DMS153 treated with DMSO at 0.1 percent for 48 hours (cell line): Measurements from ENCODE around the gene SMG5.
"Not testable (repeated sequence)": the region's sequence is repeated elsewhere in the genome, so short reads cannot be mapped to it uniquely, and the experiment has no call there.

Experiments used
- DNase-seq: peaks from one replicate; lab custom pipeline; 2025; ENCODE audit not compliant: unreplicated experiment; lab: John Stamatoyannopoulos, UW

Gene SMG5

DNA sequence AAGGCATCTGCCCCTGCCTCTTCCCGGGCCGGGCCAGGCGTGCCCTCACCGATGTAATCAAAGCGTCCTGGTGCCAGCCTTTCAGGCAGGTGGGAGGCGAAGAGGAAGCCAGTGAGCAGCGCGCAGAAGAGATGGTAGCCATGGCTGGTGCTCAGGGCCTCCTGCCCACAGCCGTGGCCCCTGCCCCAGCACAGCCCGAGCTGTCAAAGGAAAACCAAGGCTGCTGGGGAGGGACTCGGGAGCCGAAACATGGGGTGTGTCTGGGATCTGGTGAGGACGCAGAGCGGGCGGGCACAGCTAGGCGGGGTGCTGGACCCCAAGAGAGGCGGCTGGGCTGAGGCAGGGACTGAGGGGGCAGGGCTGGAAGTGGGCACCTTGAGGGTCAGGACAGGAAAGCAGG is 37.9 kb downstream of the SMG5 start:
- DNase-seq = no peak

DNA sequence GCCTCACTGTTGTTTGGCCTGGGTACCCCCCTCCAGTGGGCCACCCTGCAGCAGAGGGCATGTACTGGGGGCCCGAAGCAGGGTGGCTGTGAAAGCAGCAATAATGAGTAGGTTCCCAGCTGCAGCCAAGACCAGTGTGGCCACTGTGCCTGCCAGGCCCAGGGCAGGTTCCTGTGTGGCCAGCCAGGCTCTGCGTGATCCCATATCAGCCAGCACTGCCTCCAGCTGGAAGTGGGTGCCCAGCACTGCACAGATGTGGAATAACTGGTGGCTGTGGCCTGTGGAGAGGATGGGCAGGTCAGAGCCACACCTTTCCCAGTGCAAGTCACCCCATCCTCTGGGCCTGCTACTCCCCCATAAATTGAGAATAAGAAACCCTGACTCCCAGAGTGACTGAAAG is 38.5 kb downstream of the SMG5 start:
- DNase-seq = no peak

DNA sequence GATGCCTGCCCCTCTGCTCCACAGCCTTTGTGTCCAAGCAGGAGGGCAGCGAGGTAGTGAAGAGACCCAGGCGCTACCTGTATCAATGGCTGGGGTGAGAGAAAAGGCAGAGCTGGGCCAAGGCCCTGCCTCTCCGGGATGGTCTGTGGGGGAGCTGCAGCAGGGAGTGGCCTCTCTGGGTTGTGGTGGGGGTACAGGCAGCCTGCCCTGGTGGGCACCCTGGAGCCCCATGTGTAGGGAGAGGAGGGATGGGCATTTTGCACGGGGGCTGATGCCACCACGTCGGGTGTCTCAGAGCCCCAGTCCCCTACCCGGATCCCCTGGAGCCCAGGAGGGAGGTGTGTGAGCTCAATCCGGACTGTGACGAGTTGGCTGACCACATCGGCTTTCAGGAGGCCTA is 39.9 kb downstream of the SMG5 start:
- no peak for DNase-seq

DNA sequence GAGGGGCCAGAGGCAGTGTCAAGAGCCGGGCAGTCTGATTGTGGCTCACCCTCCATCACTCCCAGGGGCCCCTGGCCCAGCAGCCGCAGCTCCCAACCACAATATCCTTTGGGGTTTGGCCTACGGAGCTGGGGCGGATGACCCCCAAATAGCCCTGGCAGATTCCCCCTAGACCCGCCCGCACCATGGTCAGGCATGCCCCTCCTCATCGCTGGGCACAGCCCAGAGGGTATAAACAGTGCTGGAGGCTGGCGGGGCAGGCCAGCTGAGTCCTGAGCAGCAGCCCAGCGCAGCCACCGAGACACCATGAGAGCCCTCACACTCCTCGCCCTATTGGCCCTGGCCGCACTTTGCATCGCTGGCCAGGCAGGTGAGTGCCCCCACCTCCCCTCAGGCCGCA is 40.7 kb downstream of the SMG5 start, which contains the start of gene BGLAP:
TSS of gene BGLAP (plus strand) at position 259 of the 400 bp plus-strand sequence. CDS start at position 307, 48 bp downstream.
- no peak for DNase-seq

DNA sequence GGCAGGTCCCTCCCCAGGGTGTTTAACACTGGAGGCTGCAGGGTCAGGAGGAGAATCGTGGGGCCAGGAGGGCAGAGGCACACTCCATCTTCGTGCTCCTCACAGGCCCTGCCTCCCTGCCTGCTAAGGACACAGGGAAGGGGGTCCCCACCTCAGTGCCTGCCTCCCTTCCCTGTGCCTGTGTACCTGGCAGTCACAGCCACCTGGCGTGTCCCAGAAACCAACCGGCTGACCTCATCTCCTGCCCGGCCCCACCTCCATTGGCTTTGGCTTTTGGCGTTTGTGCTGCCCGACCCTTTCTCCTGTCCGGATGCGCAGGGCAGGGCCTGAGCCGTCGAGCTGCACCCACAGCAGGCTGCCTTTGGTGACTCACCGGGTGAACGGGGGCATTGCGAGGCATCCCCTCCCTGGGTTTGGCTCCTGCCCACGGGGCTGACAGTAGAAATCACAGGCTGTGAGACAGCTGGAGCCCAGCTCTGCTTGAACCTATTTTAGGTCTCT is 41.3 kb downstream of the SMG5 start:
- no peak for DNase-seq

DNA sequence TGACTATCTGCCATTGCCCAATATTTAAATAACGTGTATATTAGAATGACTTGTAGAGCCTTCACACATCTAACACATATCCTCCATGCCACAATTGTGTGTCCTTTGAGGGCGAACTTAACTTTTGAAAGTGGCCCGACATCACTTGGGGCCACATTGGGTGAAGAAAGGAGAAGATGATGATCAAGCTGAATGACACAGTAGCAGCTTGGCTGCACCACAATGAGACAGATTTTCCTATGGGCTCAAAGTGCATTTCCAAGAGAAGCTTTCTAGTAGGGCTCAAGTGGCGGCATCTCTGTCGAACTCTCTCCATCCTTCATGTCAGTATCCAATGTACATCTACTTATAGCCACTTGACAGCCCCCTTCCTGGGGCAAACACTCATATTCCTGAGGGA is 44.4 kb downstream of the SMG5 start:
- DNase-seq = no peak

DNA sequence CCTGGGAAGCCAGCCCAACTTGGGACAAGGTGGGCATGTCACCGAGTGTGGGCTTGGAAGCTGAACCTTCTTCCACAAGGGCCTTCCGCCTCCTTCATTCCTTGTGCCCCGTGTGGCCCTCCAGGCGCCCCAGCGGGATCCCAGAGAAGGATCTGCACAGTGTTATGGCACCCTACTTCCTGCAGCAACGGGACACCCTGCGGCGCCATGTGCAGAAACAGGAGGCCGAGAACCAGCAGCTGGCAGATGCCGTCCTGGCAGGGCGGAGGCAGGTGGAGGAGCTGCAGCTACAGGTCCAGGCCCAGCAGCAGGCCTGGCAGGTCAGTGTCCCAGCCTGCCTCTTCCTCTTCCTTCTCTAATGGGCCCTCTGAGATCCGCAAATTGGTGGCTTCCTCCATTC is 46.5 kb downstream of the SMG5 start:
- no peak for DNase-seq

DNA sequence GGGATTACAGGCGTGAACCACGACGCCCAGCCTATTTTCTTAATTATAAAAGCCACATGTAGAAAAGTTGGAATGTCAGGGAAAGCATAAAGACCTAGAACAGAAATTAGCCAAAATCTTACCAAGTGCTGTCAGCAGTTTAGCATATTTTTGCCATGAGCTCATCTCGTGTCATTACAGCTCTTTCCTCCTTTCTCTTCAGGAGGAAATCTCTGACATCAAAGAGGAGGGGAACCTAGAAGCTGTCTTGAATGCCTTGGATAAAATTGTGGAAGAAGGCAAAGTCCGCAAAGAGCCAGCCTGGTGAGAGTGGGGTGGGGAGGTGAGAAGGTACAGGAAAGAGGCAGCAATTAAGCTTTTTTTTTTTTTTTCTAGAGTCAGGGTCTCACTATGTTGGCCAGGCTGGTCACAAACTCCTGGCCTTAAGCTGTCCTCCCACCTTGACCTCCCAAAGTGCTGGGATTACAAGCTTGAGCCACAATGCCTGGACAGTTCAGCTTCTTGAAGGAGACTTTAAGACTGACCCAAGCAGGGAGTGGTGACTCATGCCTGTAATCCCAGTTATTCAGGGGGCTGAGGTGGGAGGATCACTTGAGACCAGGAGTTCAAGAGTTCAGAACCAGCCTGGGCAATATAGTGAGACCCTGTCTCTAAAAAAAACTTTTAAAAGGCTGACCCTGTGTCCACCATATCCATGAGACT is 49.0 kb downstream of the SMG5 start:
- no peak for DNase-seq

DNA sequence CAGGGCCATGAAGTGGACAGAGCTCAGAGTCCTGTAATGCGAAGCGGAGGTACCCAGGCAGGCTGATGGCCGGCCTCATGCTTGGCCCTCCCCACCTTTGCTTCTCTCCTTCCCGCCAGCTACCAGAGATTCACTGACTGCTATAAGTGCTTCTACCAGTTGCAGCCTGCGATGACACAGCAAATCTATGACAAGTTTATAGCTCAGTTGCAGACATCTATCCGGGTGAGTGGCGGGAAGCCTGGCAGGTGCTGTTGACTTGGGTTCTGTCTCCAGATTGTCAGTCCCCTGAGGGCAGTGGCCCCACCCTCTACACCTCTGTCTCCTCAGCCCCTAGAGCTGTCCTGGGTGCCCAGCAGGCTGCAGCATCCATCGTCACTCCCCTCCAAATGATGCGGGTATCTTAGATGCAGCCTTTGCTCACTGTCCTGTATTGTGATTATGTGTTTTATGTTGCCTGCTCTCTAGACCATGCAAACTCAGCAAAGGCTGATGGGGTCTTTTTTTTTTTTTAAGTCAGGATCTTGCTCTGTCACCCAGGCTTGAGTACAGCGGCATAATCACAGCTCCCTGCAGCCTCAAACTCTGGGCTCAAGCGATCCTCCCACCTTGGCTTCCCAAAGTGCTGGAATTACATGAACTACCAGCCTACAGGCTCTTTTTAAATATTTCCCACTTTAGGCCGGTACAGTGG is 50.3 kb downstream of the SMG5 start:
- no peak for DNase-seq

DNA sequence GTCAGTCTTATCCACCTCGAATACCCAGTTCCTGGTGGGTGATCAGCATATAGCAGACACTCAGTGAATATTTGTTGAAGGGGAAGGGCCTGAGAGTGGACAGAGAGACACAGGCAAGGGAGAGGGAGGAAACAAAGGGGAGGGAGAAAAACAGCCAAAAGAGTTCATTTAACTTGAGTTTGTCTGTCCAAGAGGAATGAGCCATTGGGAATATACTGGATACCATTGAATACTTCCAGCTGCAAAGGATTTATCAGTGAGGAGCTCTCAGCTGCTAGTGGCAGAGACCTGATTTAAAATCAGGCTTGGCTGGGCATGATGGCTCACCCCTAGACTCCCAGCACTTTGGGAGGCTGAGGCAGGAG is 52.2 kb downstream of the SMG5 start:
- DNase-seq = no peak

DNA sequence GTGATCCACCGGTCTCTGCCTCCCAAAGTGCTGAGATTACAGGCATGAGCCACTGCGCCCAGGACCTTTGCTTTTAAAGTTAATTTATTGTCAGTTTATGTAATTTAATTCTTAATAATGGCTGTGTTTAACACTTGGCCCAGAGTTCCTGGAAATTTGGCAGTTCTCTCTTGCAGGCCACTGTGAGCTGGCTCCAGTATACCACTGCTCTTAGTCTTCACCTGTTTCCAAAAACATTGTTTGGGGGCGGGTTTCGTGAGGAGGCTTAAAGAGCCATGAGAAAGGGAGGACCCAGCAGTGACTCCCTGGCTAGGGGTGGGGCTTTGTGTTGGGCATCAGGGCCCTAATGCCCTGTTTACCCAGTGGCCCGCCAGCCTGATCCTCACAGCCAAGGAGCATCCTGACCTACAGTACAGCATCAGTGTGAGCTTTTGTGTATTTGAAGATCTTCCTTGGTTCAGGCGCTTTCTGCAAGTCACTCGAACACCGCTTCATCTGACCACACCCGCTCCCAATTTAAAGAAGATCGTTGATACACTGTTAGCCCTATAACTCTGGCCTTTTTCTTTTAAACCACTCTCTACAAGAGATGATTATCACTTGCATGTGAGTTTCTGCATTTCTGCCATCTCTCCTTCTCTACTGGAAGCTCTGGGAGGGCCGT is 52.7 kb downstream of the SMG5 start:
- DNase-seq = no peak

DNA sequence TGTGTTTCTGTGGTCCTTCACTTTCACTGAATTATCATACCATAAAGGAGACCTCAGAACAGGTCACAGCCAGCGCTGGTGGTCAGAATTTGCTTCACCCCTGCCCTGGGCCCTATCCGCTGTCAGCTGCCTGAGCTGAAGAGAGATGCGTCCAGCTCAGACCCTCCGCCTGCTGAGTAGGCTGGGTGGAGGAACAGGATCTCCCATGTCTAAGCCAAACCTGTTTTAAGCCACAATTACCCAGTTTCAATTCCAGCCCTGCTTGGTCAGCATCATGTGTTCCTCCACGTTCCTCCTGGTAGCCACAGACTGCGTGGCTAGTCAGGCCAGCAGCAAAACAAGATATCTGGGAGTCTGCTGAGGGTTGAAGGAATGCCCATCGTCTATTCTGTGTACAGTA is 54.1 kb downstream of the SMG5 start:
- no peak for DNase-seq

DNA sequence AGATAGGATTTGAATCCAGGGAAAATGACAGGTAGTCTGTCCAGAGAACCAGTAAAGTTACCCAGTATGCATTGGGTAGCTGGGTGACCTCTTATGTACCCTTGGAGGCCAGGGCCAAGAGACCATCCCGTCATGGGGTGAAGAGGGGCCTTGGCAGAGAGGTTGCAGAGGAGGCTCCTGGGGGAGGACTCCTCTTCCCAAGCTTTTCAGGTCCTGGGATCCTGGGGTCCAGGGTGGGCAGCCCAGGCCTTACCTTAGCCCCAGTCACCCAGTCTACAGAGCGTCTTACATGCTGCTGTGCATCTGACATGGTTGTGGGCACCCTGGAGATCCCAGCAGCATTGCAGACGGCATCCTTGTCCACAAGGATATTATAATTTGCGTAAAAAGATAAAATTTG is 55.8 kb downstream of the SMG5 start:
- DNase-seq = no peak

DNA sequence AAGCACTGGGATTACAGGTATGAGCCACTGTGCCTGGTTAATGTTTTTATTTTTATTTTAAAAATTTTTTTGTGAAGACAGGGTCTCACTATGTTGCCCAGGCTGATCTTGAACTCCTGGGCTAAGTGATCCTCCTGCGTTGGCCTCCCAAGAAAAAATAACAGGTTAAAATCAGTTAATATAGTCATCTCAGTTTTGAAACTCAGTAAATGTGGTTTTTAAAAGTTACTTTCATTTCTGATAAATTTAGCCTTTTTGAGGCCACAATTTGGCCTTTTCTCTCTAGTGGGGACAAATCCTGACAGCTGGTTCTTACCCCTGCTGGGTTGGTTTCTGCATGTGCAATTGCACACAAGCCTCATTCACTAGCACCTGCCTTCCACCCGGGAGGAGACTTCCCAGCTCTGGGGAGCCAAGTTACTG is 56.5 kb downstream of the SMG5 start:
- DNase-seq = no peak

DNA sequence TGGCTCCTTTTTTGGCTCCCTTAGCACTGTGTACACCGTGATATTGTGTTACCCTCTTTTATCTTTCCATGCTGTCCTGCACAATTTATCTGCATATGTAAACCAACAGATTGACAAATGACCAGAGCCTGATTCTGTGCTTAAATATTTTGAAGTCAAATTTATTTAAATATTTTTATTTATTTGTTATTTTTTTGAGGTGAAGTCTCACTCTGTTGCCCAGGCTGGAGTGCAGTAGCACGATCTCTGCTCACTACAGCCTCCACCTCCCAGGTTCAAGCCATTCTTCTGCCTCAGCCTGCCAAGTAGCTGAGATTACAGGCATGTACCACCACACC is 57.0 kb downstream of the SMG5 start:
- DNase-seq = no peak

DNA sequence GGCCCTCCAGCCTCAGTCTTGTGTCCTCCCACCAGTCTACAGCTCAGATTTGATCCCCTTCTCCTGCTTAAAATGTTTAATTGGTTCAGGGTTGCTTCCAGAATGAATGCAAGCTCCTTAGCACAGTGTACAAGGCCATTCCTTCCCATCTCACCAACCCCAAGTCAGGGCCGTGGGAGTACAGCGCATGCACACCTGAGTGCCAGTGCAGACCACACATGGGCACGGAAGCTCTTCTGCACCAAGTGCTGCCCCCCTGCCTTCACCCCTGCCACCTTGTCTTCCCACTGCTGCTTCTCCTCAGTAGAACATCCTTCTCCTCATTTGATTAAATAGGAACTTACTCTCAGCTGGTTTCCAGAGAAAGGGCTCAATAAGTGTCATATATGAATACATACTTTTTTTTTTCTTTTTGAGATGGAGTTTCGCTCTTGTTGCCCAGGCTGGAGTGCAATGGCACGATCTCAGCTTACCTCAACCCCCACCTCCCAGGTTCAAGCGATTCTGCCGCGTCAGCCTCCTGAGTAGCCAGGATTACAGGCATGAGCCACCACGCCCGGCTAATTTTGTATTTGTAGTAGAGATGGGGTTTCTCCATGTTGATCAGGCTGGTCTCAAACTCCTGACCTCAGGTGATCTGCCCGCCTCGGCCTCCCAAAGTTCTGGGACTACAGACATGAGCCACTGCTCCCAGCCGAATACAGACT is 60.5 kb downstream of the SMG5 start:
- DNase-seq = no peak

DNA sequence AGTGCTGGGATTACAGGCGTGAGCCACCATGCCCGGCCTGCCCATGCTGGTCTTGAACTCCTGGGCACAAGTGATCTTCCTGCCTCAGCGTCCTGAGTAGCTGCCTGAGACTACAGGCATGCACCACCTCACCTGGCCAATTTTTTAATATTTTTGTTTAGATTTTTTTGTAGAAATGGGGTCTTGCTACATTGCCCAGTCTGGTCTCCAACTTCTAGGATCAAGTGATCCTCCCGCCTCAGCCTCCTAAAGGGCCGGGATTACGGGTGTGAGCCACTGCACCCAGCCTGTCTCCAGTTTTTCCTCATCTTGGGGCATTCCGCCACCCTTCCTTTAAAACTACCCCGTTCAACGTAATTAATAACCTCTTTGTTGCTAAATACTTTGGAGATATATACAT is 62.4 kb downstream of the SMG5 start:
- DNase-seq = no peak

DNA sequence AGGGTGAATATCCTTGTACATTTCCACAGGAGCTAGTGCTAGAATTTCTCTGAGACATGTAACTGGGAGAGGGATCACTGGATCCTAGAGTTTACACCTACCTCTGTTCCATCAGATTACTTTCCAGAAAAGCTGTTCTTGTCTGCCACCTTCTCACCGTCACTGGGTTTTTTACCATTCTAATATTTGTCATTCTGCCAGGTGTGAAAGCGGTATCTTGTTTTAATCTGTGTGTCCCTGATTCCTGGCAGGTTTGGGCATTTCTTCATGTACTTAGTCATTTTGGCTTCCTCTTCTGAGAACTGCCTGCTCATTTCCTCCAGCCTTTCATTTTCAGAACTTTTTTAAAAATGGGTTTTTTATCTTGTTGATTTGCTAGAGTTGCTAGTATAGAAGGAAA is 64.8 kb downstream of the SMG5 start:
- DNase-seq = no peak

DNA sequence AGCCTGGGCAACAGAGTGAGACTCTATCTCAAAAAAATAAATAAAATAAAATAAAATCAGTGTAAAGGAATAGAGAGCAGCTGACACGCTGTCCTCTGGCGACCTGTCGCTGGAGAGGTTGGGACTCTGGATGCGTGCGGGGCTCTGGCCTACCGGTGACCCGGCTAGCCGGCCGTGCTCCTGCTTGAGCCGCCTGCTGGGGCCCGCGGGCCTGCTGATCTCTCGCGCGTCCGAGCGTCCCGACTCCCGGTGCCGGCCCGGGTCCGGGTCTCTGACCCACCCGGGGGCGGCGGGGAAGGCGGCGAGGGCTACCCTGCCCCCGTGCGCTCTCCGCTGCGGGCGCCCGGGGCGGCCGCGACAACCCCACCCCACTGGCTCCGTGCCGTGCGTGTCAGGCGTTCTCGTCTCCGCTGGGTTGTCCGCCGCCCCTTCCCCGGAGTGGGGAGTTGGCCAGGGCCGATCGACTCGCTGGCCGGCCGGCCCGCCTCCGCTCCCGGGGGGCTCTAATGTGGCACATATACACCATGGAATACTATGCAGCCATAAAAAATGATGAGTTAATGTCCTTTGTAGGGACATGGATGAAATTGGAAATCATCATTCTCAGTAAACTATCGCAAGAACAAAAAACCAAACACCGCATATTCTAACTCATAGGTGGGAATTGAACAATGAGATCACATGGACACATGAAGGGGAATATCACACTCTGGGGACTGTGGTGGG is 66.1 kb downstream of the SMG5 start:
- DNase-seq = not testable (repeated sequence)

DNA sequence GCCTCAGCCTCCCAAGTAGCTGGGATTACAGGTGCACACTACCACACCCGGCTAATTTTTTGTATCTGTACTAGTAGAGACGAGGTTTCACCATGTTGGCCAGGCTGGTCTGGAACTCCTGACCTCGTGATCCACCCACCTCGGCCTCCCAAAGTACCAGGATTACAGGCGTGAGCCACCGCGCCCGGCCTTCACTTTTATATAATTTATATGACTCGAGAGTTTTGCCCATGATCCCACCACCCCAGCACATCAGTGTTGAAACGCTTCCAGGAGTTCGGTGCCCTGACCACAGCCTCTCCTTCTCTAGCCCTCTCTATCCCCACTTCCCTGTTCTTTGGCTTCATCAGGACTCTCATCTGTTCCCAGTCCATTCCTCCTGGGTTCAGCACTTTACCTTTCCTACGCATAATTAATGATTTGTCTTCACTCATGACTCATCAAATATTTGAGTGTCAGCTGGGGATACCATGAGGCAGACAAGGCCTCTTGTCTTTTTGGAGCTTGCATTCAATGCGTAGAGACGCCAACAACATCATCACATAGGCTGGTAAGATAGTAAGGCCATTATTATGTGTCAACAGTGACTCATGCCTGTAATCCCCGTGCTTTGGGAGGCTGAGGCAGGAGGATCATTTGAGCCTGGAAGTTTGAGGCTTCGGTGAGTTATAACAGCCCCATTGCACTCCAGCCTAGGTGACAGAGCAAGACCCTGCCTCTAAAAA is 68.4 kb downstream of the SMG5 start:
- no peak for DNase-seq

DNA sequence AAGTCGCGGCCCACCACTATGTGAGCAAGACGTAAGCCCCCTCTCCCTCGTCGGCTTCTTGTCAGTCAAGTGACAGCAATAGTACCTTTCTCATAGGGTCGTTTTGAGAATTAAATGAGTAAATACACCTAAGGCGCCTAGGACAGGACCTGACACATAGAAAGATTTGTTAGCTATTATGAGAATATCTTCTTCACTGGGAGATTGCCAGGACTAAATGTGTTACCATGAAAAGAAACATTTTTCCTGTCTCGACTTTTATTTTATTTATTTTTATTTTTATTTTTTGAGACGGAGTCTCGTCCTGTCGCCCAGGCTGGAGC is 69.0 kb downstream of the SMG5 start:
- no peak for DNase-seq
